ENCODE data around the gene PLXNC1. TPM values are rescaled to one million over a fixed set of nuclear protein-coding genes. Genes with fewer than 3 reads are reported as not detected.

PLXNC1 gene
- total RNA-seq, 2 donors from 2014 or later, result 8.4 to 12.4 TPM

- H3K4me1 ChIP-seq, result peaks cover 5% of the 10 kb centered on the region
- peak overlapping the region; percentile 59 for H3K27ac ChIP-seq
- H3K4me3 ChIP-seq, result no peak overlapping the region
- no peak for DNase-seq
- no peak for TF ChIP-seq CTCF (IDR thresholded peaks at IDR 0.05)
- H3K9me3 ChIP-seq, result no peaks in the 10 kb centered on the region
- no peaks in the 10 kb centered on the region for H3K36me3 ChIP-seq
- no peaks in the 10 kb centered on the region for H3K27me3 ChIP-seq
- H3K9ac ChIP-seq (ENCODE audit: low read depth in 2 of 2, low read length in 2 of 2), result no peak overlapping the region
- intact Hi-C loops (cut with DNase I), result no loop called here
Observed at GRCh38 chr12:94263905-94264561, 115.7 kb downstream of the PLXNC1 start.

- Histone ChIP-seq H3K4me1 (peaks cover 5% of the 10 kb centered on the region), H3K9me3 (no peaks in the 10 kb centered on the region), H3K27me3 (no peaks in the 10 kb centered on the region), H3K9ac (ENCODE audit: low read depth in 2 of 2, low read length in 2 of 2) (no peak overlapping the region), H3K27ac (no peak overlapping the region), H3K36me3 (no peaks in the 10 kb centered on the region), H3K4me3 (no peak overlapping the region)
- intact Hi-C loops (cut with DNase I), result no loop called here
- TF ChIP-seq CTCF (IDR thresholded peaks at IDR 0.05), result no peak
- DNase-seq, result no peak
Observed at GRCh38 chr12:94264736-94265485, 116.5 kb downstream of the PLXNC1 start.

- Histone ChIP-seq H3K27me3 (no peaks in the 10 kb centered on the region), H3K36me3 (no peaks in the 10 kb centered on the region), H3K4me3 (no peak overlapping the region), H3K27ac (no peak overlapping the region), H3K9me3 (no peaks in the 10 kb centered on the region), H3K9ac (ENCODE audit: low read depth in 2 of 2, low read length in 2 of 2) (no peak overlapping the region), H3K4me1 (peaks cover 5% of the 10 kb centered on the region)
- DNase-seq, result no peak
- intact Hi-C loops (cut with DNase I), result no loop called here
- TF ChIP-seq CTCF (IDR thresholded peaks at IDR 0.05), result no peak
Observed at GRCh38 chr12:94265539-94265938, 117.2 kb downstream of the PLXNC1 start.

GRCh38 chr12:94265966-94266745 is 117.8 kb downstream of the PLXNC1 start:
- H3K9ac ChIP-seq (ENCODE audit: low read depth in 2 of 2, low read length in 2 of 2), result no peak overlapping the region
- peaks cover 5% of the 10 kb centered on the region for H3K4me1 ChIP-seq
- no peaks in the 10 kb centered on the region for H3K27me3 ChIP-seq
- no peak for TF ChIP-seq CTCF (IDR thresholded peaks at IDR 0.05)
- no peak overlapping the region for H3K27ac ChIP-seq
- intact Hi-C loops (cut with DNase I), result no loop called here
- no peak for DNase-seq
- no peaks in the 10 kb centered on the region for H3K36me3 ChIP-seq
- no peak overlapping the region for H3K4me3 ChIP-seq
- no peaks in the 10 kb centered on the region for H3K9me3 ChIP-seq

GRCh38 chr12:94266796-94267536 is 118.6 kb downstream of the PLXNC1 start:
- DNase-seq, result no peak
- Histone ChIP-seq H3K9ac (ENCODE audit: low read depth in 2 of 2, low read length in 2 of 2) (no peak overlapping the region), H3K4me3 (no peak overlapping the region), H3K36me3 (no peaks in the 10 kb centered on the region), H3K27me3 (no peaks in the 10 kb centered on the region), H3K4me1 (peaks cover 2% of the 10 kb centered on the region), H3K9me3 (no peaks in the 10 kb centered on the region), H3K27ac (no peak overlapping the region)
- no peak for TF ChIP-seq CTCF (IDR thresholded peaks at IDR 0.05)
- intact Hi-C loops (cut with DNase I), result no loop called here

Measured in colonic mucosa (tissue), 4 donors.